Retinal pigment epithelial cell (primary cell): ENCODE results near the gene LZTR1.

ENCODE experiments used
- DNase-seq: peaks from one replicate; pipeline ENCODE4 v3.0.0-alpha.2; 2010; ENCODE audit warnings: low read depth
- H3K4me3 ChIP-seq: 2 replicates; pipeline ENCODE4 v1.5.1; 2011; ENCODE audit warnings: mild to moderate bottlenecking, low read length, control low read depth, moderate library complexity
- CTCF ChIP-seq: conservative IDR thresholded peaks from 2 replicates; pipeline ENCODE4 v1.5.1; 2011; ENCODE audit warnings: low read depth, low read length, control low read depth, inconsistent platforms

LZTR1 gene

GRCh38 chr22:21026783-21027692, 44.9 kb downstream of the LZTR1 start:
- DNase-seq, result no peak
- no peak for TF ChIP-seq CTCF
- no peak overlapping the region for H3K4me3 ChIP-seq

- TF ChIP-seq CTCF, result no peak
- no peak for DNase-seq
- no peak overlapping the region for H3K4me3 ChIP-seq
These were observed 46.5 kb downstream of the LZTR1 start for GRCh38 chr22:21028277-21029251.

- no peak for DNase-seq
- no peak for TF ChIP-seq CTCF
These were observed 47.5 kb downstream of the LZTR1 start for GRCh38 chr22:21029486-21030025.

GRCh38 chr22:21030032-21030431, 47.9 kb downstream of the LZTR1 start:
- H3K4me3 ChIP-seq, result no peak overlapping the region
- no peak for TF ChIP-seq CTCF
- no peak for DNase-seq

More at GRCh38 chr22:21029486-21030025, 47.5 kb downstream of the LZTR1 start:
- H3K4me3 ChIP-seq, result no peak overlapping the region

- H3K4me3 ChIP-seq, result no peak overlapping the region
- TF ChIP-seq CTCF, result no peak
- no peak for DNase-seq
These were observed 48.8 kb downstream of the LZTR1 start for GRCh38 chr22:21030621-21031544.

GRCh38 chr22:21031545-21032036, 49.5 kb downstream of the LZTR1 start:
- DNase-seq, result no peak
- no peak for TF ChIP-seq CTCF
- H3K4me3 ChIP-seq, result peak overlapping the region; percentile 33
